Rectal smooth muscle tissue (tissue), 1 donor: Measurements from ENCODE around the gene DVL3.
"Not testable (repeated sequence)": the region's sequence is repeated elsewhere in the genome, so short reads cannot be mapped to it uniquely, and the experiment has no call there.

ENCODE experiments used
- H3K27ac ChIP-seq: one replicate; pipeline ENCODE4 v1.7.0; 2013; ENCODE audit warnings: low read depth, low read length, inconsistent platforms
- H3K27me3 ChIP-seq: one replicate; pipeline ENCODE4 v1.7.0; 2013; ENCODE audit warnings: low read length; ENCODE audit not compliant: control insufficient read depth, insufficient read depth
- H3K36me3 ChIP-seq: one replicate; pipeline ENCODE4 v1.7.0; 2013; ENCODE audit warnings: low read length; ENCODE audit not compliant: control insufficient read depth, insufficient read depth
- H3K4me1 ChIP-seq: one replicate; pipeline ENCODE4 v1.7.0; 2013; ENCODE audit warnings: low read length; ENCODE audit not compliant: control insufficient read depth, insufficient read depth
- H3K4me3 ChIP-seq: one replicate; pipeline ENCODE4 v1.7.0; 2013; ENCODE audit warnings: low read length
- H3K9ac ChIP-seq: one replicate; pipeline ENCODE4 v1.7.0; 2013; ENCODE audit warnings: low read length

The DVL3 gene

DNA sequence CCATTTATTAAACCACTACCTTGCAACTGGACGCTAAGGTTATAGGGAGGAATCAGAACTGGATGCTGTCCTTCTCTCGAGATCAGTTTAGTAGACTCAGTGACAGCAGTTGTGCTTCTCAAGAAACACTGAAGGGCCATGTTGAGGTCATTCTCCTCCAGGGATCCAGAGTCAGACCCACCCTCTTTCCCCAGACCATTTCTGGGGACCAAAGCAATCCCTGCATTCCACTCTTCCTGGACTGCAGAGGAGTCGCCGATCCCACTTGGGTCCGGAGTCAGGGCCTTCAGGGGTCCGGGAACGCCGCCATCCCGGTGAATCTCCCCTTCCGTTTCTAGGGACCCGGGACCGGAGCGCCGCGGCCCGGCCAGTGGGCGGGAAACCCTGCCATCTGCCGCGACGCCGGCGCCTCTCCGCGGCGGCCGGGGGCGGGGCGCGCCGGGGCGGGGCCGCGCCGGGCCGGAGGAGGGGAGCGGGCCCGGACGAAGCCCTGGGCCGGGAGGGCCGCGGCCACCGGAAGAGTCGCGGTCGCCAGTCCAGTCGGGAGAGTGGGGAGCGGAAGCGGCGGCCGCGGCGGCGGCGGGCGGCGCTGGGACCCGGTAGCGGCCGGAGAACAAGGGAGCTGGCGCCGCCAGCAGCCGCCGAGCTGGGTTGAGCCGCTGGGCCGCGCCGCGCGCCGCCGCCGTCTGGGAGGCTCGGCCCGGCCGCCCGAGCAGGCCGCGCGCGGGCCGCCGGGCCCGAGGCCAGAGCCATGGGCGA, at the start of gene DVL3:
TSS of gene DVL3 (plus strand) at position 493 of the 759 bp plus-strand sequence. CDS start at position 752, 259 bp downstream.
- peaks cover 14% of the 10 kb centered on the region for H3K4me1 ChIP-seq
- H3K36me3 ChIP-seq = no peaks in the 10 kb centered on the region
- H3K4me3 ChIP-seq = peak within 1 kb of the TSS; percentile 96
- H3K27ac ChIP-seq = peak within 1 kb of the TSS; percentile 93
- no peaks in the 10 kb centered on the region for H3K27me3 ChIP-seq
- H3K9ac ChIP-seq = peak within 1 kb of the TSS; percentile 75

DNA sequence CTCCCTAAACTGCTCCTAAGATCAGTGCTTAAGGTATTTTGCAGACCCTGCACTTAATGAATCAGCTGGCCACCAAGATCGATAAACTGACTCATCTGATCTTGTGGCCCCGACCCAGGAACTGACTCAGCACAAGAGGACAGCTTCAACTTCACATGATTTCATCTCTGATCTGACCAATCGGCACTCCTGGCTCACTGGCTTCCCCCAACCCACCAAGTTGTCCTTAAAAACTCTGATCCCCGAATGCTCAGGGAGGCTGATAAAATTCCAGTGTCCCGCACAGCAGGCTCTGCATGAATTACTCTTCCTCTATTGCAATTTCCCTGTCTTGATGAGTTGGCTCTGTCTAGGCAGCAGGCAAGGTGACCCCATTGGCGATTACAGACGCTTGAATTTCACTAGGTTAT, 44.9 kb upstream of the DVL3 start:
- H3K4me3 ChIP-seq = no peak overlapping the region
- no peaks in the 10 kb centered on the region for H3K27me3 ChIP-seq
- no peak overlapping the region for H3K27ac ChIP-seq
- H3K36me3 ChIP-seq = no peaks in the 10 kb centered on the region
- H3K4me1 ChIP-seq = no peaks in the 10 kb centered on the region
- no peak overlapping the region for H3K9ac ChIP-seq

GRCh38 chr3:184116017-184116416, 39.2 kb upstream of the DVL3 start:
- no peak overlapping the region for H3K4me3 ChIP-seq
- no peak overlapping the region for H3K9ac ChIP-seq
- H3K36me3 ChIP-seq = no peaks in the 10 kb centered on the region
- no peaks in the 10 kb centered on the region for H3K4me1 ChIP-seq
- no peak overlapping the region for H3K27ac ChIP-seq
- no peaks in the 10 kb centered on the region for H3K27me3 ChIP-seq

- Histone ChIP-seq H3K27me3 (no peaks in the 10 kb centered on the region), H3K4me1 (no peaks in the 10 kb centered on the region), H3K9ac (no peak overlapping the region), H3K36me3 (no peaks in the 10 kb centered on the region), H3K27ac (no peak overlapping the region), H3K4me3 (no peak overlapping the region)
Measured at GRCh38 chr3:184117636-184118035, 37.5 kb upstream of the DVL3 start.

- H3K9ac ChIP-seq, H3K4me3 ChIP-seq, H3K36me3 ChIP-seq, H3K4me1 ChIP-seq, H3K27me3 ChIP-seq, H3K27ac ChIP-seq: not testable (repeated sequence)
Measured at GRCh38 chr3:184121031-184121430, 34.1 kb upstream of the DVL3 start.

DNA sequence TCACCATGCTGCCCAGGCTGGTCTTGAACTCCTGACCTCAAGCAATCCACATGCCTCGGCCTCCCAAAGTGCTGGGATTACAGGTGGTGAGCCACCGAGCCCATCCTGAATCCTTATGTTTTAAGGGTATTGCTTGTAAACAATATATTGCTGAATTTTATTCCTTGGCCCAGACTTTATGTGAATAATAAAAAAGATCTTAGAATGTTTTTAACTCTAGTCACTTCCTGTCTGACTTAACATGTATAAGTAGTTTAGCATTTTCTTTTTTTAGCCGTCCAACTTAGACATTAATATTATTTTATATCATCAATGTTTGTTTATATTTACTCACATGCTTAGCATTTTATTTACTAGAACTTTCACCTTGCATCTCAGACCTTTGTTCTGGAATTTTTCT, 29.2 kb upstream of the DVL3 start:
- Histone ChIP-seq H3K4me1 (no peaks in the 10 kb centered on the region), H3K27ac (no peak overlapping the region), H3K36me3 (no peaks in the 10 kb centered on the region), H3K9ac (no peak overlapping the region), H3K4me3 (no peak overlapping the region), H3K27me3 (no peaks in the 10 kb centered on the region)

- no peak overlapping the region for H3K27ac ChIP-seq
- no peaks in the 10 kb centered on the region for H3K27me3 ChIP-seq
- H3K36me3 ChIP-seq = no peaks in the 10 kb centered on the region
- no peak overlapping the region for H3K9ac ChIP-seq
- no peaks in the 10 kb centered on the region for H3K4me1 ChIP-seq
- H3K4me3 ChIP-seq = no peak overlapping the region
Measured at GRCh38 chr3:184129012-184129411, 26.2 kb upstream of the DVL3 start.

DNA sequence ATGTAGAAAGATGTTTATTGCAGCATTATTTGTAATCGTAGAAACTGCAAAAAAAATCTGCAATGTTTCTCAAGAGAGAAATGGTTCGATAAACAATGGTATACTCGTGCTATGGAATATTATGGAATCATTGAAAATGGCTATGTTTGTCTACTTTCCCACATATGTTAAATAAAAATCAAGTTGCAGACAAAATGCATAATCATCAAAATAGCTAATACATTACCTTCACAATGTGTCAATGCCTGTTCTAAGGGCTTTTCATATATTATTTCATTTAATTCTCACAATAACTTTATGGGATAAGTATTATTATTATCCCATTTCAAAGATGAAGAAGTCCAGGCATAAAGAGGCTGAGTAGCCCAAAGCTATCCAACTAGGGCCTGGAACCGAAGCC, 22.2 kb upstream of the DVL3 start:
- H3K27me3 ChIP-seq = no peaks in the 10 kb centered on the region
- peaks cover 6% of the 10 kb centered on the region for H3K4me1 ChIP-seq
- no peaks in the 10 kb centered on the region for H3K36me3 ChIP-seq
- H3K9ac ChIP-seq = no peak overlapping the region
- H3K4me3 ChIP-seq = no peak overlapping the region
- H3K27ac ChIP-seq = no peak overlapping the region

GRCh38 chr3:184133840-184134745, 21.1 kb upstream of the DVL3 start:
- Histone ChIP-seq H3K36me3 (no peaks in the 10 kb centered on the region), H3K27ac (peak overlapping the region; percentile 86), H3K9ac (peak overlapping the region; percentile 87), H3K27me3 (no peaks in the 10 kb centered on the region), H3K4me1 (peaks cover 6% of the 10 kb centered on the region), H3K4me3 (peak overlapping the region; percentile 88)

GRCh38 chr3:184134746-184135148, 20.4 kb upstream of the DVL3 start:
- Histone ChIP-seq H3K4me3 (peak overlapping the region; percentile 88), H3K9ac (peak overlapping the region; percentile 87), H3K27me3 (no peaks in the 10 kb centered on the region), H3K4me1 (peaks cover 6% of the 10 kb centered on the region), H3K36me3 (no peaks in the 10 kb centered on the region), H3K27ac (peak overlapping the region; percentile 86)

- Histone ChIP-seq H3K4me3 (peak within 1 kb of the TSS; percentile 88), H3K27me3 (no peaks in the 10 kb centered on the region)
Measured at GRCh38 chr3:184135149-184135910, 19.8 kb upstream of the DVL3 start, which contains the start of gene EIF2B5. TSS of gene EIF2B5 (plus strand) at chr3:184135358. CDS start at chr3:184135386, 28 bp downstream.

GRCh38 chr3:184135911-184136260, 19.3 kb upstream of the DVL3 start:
- H3K27me3 ChIP-seq = no peaks in the 10 kb centered on the region
- peak overlapping the region; percentile 47 for H3K9ac ChIP-seq
- H3K27ac ChIP-seq = peak overlapping the region; percentile 86
- peak overlapping the region; percentile 88 for H3K4me3 ChIP-seq
- H3K36me3 ChIP-seq = peaks cover 6% of the 10 kb centered on the region
- peaks cover 6% of the 10 kb centered on the region for H3K4me1 ChIP-seq

More at GRCh38 chr3:184135149-184135910, 19.8 kb upstream of the DVL3 start, which contains the start of gene EIF2B5:
- Histone ChIP-seq H3K4me1 (peaks cover 6% of the 10 kb centered on the region), H3K36me3 (peaks cover 3% of the 10 kb centered on the region), H3K27ac (peak within 1 kb of the TSS; percentile 86), H3K9ac (peak within 1 kb of the TSS; percentile 87)
